HG03442 (cell line): ENCODE measurements around the gene FASN.

Experiments
- ATAC-seq: cut with Tn5 transposase; IDR thresholded peaks from one replicate; pipeline ENCODE4 v1.9.1; 2021; ENCODE audit warnings: mild to moderate bottlenecking, moderate library complexity; ENCODE audit not compliant: unreplicated experiment

The FASN gene

GRCh38 chr17:82089723-82090548, 8.1 kb downstream of the FASN start:
- ATAC-seq, result no peak

DNA sequence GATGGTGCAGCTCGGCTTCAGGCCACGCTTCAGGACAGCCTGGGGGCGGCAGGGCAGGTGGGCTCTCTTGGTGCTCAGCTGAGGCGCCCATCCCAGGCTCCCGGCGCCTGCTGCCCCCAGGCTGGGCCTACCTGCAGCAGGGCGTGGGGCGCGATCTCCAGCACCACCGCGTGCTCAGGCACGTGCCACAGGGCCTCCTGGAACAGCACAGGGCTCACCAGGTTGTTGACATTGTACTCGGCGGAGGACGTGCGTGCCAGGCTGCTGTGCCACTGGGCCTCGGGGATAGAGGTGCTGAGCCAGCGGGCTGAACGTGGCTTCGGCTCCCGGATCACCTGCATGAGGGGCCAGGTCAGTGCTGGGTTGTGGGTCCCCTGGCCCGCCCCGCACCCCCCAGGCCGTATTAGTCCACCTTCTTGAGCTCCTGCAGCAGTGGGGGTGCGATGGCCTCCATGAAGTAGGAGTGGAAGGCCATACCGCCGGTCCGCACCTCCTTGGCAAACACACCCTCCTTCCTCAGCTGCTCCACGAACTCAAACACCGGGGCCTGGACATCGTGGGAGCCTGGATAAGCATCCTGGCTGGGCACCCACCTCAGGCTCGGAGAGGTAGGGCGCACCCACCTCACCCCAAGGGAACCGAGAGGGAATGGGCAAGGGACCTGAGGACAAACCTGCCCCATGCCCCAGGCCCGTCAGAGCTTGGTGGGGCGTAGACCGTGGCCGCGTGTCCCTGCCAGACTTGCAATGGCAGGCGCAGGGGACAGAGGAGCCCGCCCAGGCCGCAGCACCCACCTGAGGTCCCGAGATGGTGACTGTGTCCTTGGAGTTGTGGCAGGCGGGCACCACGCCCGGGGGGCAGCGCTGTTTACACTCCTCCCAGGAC, 9.0 kb downstream of the FASN start:
- ATAC-seq, result no peak

GRCh38 chr17:82087961-82088837, 9.8 kb downstream of the FASN start:
- no peak for ATAC-seq

DNA sequence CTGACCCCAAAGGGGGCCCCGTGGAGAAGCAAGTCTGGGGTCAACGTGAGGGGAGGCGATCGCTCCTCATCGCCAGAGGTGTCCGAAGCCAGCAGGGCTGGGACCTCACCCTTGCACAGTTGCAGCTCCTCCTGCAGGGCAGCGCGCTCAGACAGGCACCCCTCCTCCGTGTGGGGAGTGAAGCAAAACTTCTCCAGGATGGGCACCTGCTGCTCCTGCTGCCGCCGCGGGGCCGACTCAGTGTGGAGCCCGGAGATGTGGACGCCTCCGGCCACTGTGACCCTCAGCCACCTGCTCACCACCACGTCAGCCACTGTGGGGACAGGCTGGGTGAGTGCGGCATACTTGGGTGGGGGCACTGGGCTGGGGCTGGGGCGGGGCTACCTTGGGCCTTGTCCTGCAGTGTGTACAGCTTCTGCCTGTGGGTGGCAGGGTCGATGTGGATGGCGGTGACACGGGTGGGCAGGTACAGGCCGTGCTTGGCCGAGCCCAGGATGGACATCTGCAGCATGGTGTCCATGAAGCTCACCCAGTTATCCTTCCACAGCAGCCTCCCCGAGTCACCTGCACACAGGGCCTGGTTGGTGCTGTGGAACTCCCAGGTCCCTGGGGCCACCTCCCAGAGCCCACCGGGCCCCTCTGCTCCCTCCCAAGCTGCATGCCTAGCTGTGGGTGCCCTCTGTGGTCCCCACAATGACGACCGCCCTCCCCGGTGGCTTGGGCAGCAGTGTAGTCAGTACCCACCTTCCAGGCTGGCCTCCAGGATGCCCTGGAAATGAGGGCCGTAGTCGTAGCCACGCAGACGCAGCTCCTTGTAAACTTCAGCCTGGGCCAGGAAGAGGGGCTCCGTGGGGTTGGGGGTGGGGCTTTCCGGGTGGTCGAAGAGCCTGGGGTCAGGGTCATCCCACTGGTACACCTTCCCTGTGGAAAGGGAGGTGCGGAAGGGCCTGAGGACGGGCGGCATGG, 10.8 kb downstream of the FASN start:
- no peak for ATAC-seq

GRCh38 chr17:82085931-82086764, 11.9 kb downstream of the FASN start:
- ATAC-seq, result no peak

GRCh38 chr17:82085031-82085861, 12.8 kb downstream of the FASN start:
- no peak for ATAC-seq

GRCh38 chr17:82084373-82085030, 13.5 kb downstream of the FASN start:
- ATAC-seq, result no peak

DNA sequence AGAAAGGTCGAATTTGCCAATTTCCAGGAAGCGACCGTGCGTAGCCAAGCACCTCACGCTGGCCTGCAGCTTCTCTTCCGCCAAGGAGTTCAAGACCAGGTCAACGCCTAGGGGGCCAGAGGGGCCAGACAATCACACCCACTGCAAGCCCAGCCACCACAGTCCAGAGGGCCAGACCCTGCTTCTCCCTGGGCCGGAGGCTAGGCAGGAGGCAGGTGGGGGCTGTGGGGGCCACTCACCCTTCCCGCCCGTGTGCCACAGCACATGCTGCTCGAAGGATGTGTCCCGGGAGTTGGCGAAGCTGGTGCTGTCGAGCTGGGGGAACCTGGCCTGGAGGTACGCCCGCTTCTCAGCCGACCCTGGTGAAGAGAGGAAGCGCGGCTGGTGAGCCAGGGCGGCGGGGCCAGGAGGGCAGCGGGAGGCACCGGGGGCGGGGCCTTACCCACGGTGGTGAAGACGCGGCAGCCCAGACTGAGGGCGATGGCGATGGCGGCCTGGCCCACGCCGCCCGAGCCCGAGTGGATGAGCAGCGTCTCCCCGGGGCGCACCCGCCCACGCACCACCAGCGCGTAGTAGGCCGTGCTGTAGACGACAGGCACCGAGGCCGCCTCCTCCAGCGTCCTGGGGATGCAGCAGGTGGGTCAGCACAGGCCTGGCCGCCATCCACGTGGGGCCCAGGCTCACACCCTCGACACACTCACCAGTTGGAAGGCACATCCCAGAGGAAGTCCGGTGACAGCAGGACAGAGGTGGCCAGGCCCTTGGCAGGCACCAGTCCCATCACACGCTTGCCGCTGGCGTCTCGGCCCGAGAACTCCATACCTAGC, 14.3 kb downstream of the FASN start:
- ATAC-seq, result no peak

DNA sequence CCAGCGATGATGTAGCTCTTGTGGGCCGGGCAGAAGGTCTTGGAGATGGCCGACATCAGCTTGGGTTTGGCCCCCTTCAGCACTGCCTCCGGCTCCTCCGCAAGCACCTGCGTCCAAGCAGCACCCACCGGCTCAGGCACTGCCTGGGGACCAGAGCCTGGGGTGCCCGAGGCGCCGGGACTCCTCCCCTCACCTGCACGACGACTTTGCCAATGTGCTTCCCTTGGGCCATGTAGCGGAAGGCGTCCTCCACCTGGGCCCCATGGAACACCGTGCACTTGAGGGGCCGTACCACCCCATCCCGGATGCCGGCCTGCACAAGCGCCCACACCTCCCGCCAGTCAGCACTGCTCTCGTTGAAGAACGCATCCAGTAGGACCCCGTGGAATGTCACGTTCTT, 15.0 kb downstream of the FASN start:
- ATAC-seq, result no peak

DNA sequence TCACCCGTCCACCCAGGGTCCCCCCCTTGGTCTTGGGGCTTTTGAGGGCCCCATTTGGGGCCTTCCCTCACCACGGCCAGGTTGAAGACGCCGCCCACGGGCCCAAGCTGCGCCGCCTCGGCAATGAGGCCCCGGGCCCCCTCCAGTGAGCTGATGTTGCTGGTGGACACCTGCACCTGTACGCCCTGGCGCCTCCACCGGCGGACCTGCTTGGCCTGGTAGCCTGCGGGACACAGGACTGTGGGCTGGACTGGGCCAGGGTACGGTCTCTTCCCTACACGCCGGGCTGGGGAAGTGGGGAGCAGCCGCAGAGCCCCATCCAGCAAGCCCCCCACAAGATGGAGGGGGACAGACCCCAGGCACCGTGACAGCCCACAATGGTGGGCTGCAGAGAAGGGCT, 15.6 kb downstream of the FASN start:
- no peak for ATAC-seq

- ATAC-seq, result no peak
Measured at GRCh38 chr17:82081966-82082365, 16.1 kb downstream of the FASN start.

- no peak for ATAC-seq
Measured at GRCh38 chr17:82081546-82081945, 16.5 kb downstream of the FASN start.

GRCh38 chr17:82080789-82081464, 17.1 kb downstream of the FASN start:
- no peak for ATAC-seq

DNA sequence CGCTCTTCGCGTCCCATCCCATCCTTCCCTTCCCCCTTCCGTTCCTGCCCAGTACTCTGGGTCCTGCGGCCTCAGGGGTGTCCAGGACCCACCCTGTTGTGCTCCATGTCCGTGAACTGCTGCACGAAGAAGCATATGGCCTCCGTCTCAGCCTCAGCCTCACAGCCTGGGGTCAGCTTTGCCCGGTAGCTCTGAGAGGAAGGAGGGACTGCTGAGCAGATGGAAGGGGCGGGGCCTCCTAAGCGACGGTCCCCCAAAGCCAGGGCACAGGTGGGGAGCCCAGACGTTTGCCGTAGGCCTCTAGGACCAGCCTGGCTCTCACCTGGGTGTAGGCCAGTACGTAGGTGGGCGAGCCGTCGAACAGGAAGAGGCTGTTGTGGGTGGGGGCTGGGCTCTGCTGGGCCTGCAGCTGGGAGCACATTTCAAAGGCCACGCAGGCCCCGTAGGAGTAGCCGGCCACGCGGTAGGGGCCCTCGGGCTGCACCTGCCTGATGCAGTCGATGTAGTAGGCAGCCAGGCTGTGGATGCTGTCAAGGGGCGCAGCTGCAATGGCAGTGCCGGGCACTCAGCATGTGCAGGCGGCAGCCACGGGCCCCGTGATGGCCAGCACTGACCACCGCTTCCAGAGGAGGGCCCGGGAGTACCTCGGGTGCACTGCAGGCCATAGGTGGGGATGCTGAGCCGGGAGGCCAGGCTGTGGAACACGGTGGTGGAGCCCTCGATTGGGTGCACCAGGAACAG, 17.8 kb downstream of the FASN start:
- ATAC-seq, result no peak

DNA sequence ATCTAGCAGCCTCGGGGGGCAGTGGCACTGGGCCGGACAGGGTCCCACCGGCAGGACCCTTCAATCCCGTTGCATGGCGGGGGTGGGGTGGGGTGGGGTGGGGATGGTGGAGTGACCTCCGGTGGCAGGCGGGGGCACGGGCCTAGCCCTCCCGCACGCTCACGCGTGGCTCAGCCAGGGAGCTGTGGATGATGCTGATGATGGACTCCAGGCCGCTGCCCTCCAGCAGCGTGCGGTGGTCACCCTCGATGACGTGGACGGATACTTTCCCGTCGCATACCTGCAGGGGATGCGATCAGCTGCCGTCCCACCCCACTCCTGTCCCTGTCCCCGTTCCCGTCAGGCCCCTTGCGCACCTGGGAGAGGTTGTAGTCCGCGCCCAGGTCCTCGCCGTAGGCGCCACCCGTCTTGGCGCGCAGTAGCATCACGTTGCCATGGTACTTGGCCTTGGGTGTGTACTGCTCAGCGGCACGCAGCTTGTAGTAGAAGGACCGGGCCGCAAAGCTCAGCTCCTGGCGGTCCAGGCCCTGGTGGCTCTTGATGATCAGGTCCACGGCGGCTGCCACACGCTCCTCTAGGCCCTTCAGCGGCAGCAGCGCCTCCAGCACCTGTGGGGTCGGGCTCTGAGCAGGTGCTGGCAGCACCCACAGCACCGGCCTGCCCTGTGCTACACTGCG, 18.9 kb downstream of the FASN start:
- ATAC-seq, result no peak
